ENCODE results near the gene GLIPR1L1.

GRCh38 chr12:75407683-75408082, 73.2 kb downstream of the GLIPR1L1 start:
- TF ChIP-seq CTCF (IDR thresholded peaks at IDR 0.05): no peak
- TF ChIP-seq ZFX (IDR thresholded peaks at IDR 0.05; ENCODE audit: borderline replicate concordance): no peak

Measured in 22Rv1 (cell line).